ENCODE data around the gene RFNG. TPM values are rescaled to one million over a fixed set of nuclear protein-coding genes. Genes with fewer than 3 reads are reported as not detected.

RFNG gene
- total and polyA plus RNA-seq, 2 of the 13 experiments (the other 11 are each of a cell fraction or from before 2014, with no cell fraction given) = 61.4 to 64.0 TPM

GRCh38 chr17:82021107-82021899, 30.3 kb downstream of the RFNG start (continued):
- TF ChIP-seq ZBTB10 (CRISPR knock-in tag; IDR thresholded peaks at IDR 0.05; ENCODE audit: borderline replicate concordance) (no peak; the same call in 1 of the 2 replicates), ZNF724P (CRISPR knock-in tag; IDR thresholded peaks at IDR 0.05; ENCODE audit: borderline replicate concordance) (peak; percentile 91; the same call in 1 of the 2 replicates), MYC (CRISPR knock-in tag; IDR thresholded peaks at IDR 0.05; ENCODE audit: borderline replicate concordance) (peak; percentile 67; the same call in 1 of the 2 replicates), PLSCR1 (CRISPR knock-in tag; IDR thresholded peaks at IDR 0.05; ENCODE audit: borderline replicate concordance) (no peak), ZFP62 (CRISPR knock-in tag; IDR thresholded peaks at IDR 0.05) (no peak), ZNF329 (CRISPR knock-in tag; IDR thresholded peaks at IDR 0.05; ENCODE audit: low read depth) (no peak), HNF4A (CRISPR knock-in tag; IDR thresholded peaks at IDR 0.05) (peak; percentile 19; the same call in 1 of the 2 replicates), CHD4 (IDR thresholded peaks at IDR 0.05; ENCODE audit: borderline replicate concordance, low read length) (no peak), ZNF761 (CRISPR knock-in tag; conservative IDR thresholded peaks at IDR 0.05) (peak; percentile 81; the same call in 1 of the 2 replicates), KAT2B (IDR thresholded peaks at IDR 0.05; ENCODE audit: borderline replicate concordance, low read depth, low read length) (no peak), HOXA5 (CRISPR knock-in tag; IDR thresholded peaks at IDR 0.05) (peak; percentile 93), HES4 (CRISPR knock-in tag; IDR thresholded peaks at IDR 0.05; ENCODE audit: borderline replicate concordance) (no peak), ZBTB21 (CRISPR knock-in tag; IDR thresholded peaks at IDR 0.05) (no peak), ZSCAN5A (CRISPR knock-in tag; IDR thresholded peaks at IDR 0.05; ENCODE audit: borderline replicate concordance) (no peak), ZNF235 (CRISPR knock-in tag; IDR thresholded peaks at IDR 0.05; ENCODE audit: borderline replicate concordance) (no peak; the same call in 1 of the 2 replicates), HMGXB4 (CRISPR knock-in tag; IDR thresholded peaks at IDR 0.05; ENCODE audit: borderline replicate concordance in 1 of 2, low read depth in 1 of 2) (peak; percentile 94 to 98), ZHX1 (CRISPR knock-in tag; IDR thresholded peaks at IDR 0.05; ENCODE audit: low read depth) (0 out of 2 replicates have a peak, but pooled peaks have one; percentile 32), ZNF121 (CRISPR knock-in tag; IDR thresholded peaks at IDR 0.05) (no peak; the same call in 1 of the 2 replicates)
